Stimulated activated CD4-positive, alpha-beta T cell treated with anti-CD3 and anti-CD28 coated beads, Interleukin-1b, Interleukin-23, amount 100 ng/mL, for 1 hour (primary cell): ENCODE data around the gene MINK1.
"Not testable (repeated sequence)": the region's sequence is repeated elsewhere in the genome, so short reads cannot be mapped to it uniquely, and the experiment has no call there.

Experiments used
- DNase-seq, 2 donors: peaks; one replicate each; pipeline ENCODE4 v3.0.0-alpha.2; 2020; ENCODE audit warnings: low read depth in 2 of 2

MINK1 gene

GRCh38 chr17:4846635-4847390 lies 13.7 kb downstream of the MINK1 start:
- DNase-seq, result no peak

- DNase-seq, result no peak
Observed at GRCh38 chr17:4849011-4849536, 15.9 kb downstream of the MINK1 start.

- DNase-seq, result no peak
Observed at GRCh38 chr17:4850246-4850645, 17.1 kb downstream of the MINK1 start.

- no peak for DNase-seq
Observed at GRCh38 chr17:4851084-4851483, 17.9 kb downstream of the MINK1 start.

- DNase-seq, result no peak
Observed at GRCh38 chr17:4852567-4853207, 19.5 kb downstream of the MINK1 start.

- no peak for DNase-seq
Observed at GRCh38 chr17:4853208-4853671, 20.1 kb downstream of the MINK1 start.

- DNase-seq, result no peak
Observed at GRCh38 chr17:4854111-4854681, 21.1 kb downstream of the MINK1 start.

GRCh38 chr17:4856271-4856936 lies 23.3 kb downstream of the MINK1 start:
- DNase-seq, result no peak

GRCh38 chr17:4856937-4857314 lies 23.8 kb downstream of the MINK1 start:
- DNase-seq, result no peak

- not testable (repeated sequence) for DNase-seq
Observed at GRCh38 chr17:4857347-4857746, 24.2 kb downstream of the MINK1 start.

GRCh38 chr17:4858068-4858881 lies 25.1 kb downstream of the MINK1 start:
- no peak for DNase-seq

GRCh38 chr17:4858882-4859260 lies 25.7 kb downstream of the MINK1 start:
- DNase-seq, result no peak

GRCh38 chr17:4859816-4860625 lies 26.9 kb downstream of the MINK1 start:
- no peak for DNase-seq

- DNase-seq, result no peak
Observed at GRCh38 chr17:4860651-4861050, 27.5 kb downstream of the MINK1 start.

- DNase-seq, result no peak
Observed at GRCh38 chr17:4861052-4861451, 27.9 kb downstream of the MINK1 start.

GRCh38 chr17:4862720-4863119 lies 29.6 kb downstream of the MINK1 start:
- DNase-seq, result no peak

GRCh38 chr17:4863321-4863720 lies 30.2 kb downstream of the MINK1 start:
- no peak for DNase-seq

GRCh38 chr17:4867535-4867934 lies 34.4 kb downstream of the MINK1 start:
- DNase-seq, result not testable (repeated sequence)

- not testable (repeated sequence) for DNase-seq
Observed at GRCh38 chr17:4869058-4869998, 36.2 kb downstream of the MINK1 start.
